K562 (cell line): ENCODE data around the gene SNX15. TPM values are rescaled to one million over a fixed set of nuclear protein-coding genes. Genes with fewer than 3 reads are reported as not detected.
A peak's percentile ranks its signal among the peaks of the same experiment; 100 is the strongest.

Experiments
- CBX5 ChIP-seq: IDR thresholded peaks from 2 replicates; pipeline ENCODE4 v1.6.1; 2014; ENCODE audit warnings: low read depth, borderline replicate concordance
- E2F3 ChIP-seq: fragments of 250-450 bp; sonication (Bioruptor Pico); IDR thresholded peaks from 2 replicates; pipeline ENCODE4 v1.4.0; 2020; ENCODE audit warnings: mild to moderate bottlenecking
- IFI16 ChIP-seq: fragments of 250-450 bp; sonication (Bioruptor Pico); IDR thresholded peaks from 2 replicates; pipeline ENCODE4 v2.1.2; 2022; ENCODE audit warnings: mild to moderate bottlenecking, inconsistent platforms
- L3MBTL2 ChIP-seq: fragments of 450-650 bp; IDR thresholded peaks from 2 replicates; pipeline ENCODE4 v1.6.1; 2016; ENCODE audit warnings: mild to moderate bottlenecking, moderate library complexity
- NR1H2 ChIP-seq: sonication (generic); formaldehyde crosslinking; IDR thresholded peaks from 2 replicates; pipeline ENCODE4 v1.4.0; 2020; ENCODE audit warnings: mild to moderate bottlenecking, missing genetic modification reagents
- PHTF2 ChIP-seq: fragments of 250-450 bp; sonication (Bioruptor Pico); IDR thresholded peaks from 2 replicates; pipeline ENCODE4 v1.5.0; 2021; ENCODE audit warnings: mild to moderate bottlenecking
- POLR2H ChIP-seq: IDR thresholded peaks from 2 replicates; pipeline ENCODE4 v1.6.1; 2016; ENCODE audit warnings: missing genetic modification characterization, low read depth, mild to moderate bottlenecking, control low read depth, missing compliant biosample characterization, moderate library complexity
- RUNX1 ChIP-seq: sonication (generic); IDR thresholded peaks from 2 replicates; pipeline ENCODE4 v1.6.1; 2016; ENCODE audit warnings: antibody characterized with exemption, low read depth
- SIN3A ChIP-seq, 2 experiments: fragments of 150-350 bp in 1 of 2; IDR thresholded peaks; 2 replicates each; pipeline ENCODE4 v1.6.1; 2011 to 2016; ENCODE audit warnings: borderline replicate concordance in 2 of 2, low read depth in 2 of 2, low read length in 2 of 2, mild to moderate bottlenecking in 2 of 2, moderate library complexity in 2 of 2; ENCODE audit not compliant: control insufficient read depth in 1 of 2
- TAL1 ChIP-seq: fragments of 450-650 bp; IDR thresholded peaks from 2 replicates; pipeline ENCODE4 v1.6.1; 2016; ENCODE audit warnings: mild to moderate bottlenecking
- ZNF165 ChIP-seq: fragments of 250-450 bp; sonication (Bioruptor Pico); IDR thresholded peaks from 2 replicates; pipeline ENCODE4 v1.4.0; 2020; ENCODE audit warnings: borderline replicate concordance
- ZNF197 ChIP-seq: fragments of 200-800 bp; sonication (Bioruptor generic); IDR thresholded peaks from 2 replicates; pipeline ENCODE4 v1.6.1; 2016; ENCODE audit warnings: low read depth, missing genetic modification characterization, missing compliant biosample characterization
- polyA plus RNA-seq, 8 experiments: library from polyadenylated mRNA; depleted of rRNA in 4 of 8; stranded (reverse) in 5 of 8; unstranded in 3 of 8; fragments of >200 nt; fragmentation: Nextera tagmentation in 2 of 8; fragmentation: Illumina TruSeq in 1 of 8; extraction: Ambion mirVana in 2 of 8; extraction: Trizol in 1 of 8; gene quantifications; 2 replicates each; pipeline versions ENCODE4 v1.2.1 to v1.2.3, GENCODE V29; 2011 to 2014; ENCODE audit warnings: inconsistent platforms in 1 of 8, missing spikeins in 1 of 8
- total RNA-seq, 7 experiments: library from RNA; depleted of rRNA in 6 of 7; stranded (reverse); fragments of >200 nt in 6 of 7; fragmentation: Illumina TruSeq in 2 of 7; extraction: Trizol in 2 of 7; gene quantifications; 2 replicates each; pipeline versions ENCODE4 v1.2.1 to v1.2.3, GENCODE V29; 2011 to 2021; ENCODE audit warnings: low replicate concordance in 1 of 7
- TF ChIP-seq, protein P1 (sequence below): fragments of 450-650 bp; IDR thresholded peaks from 2 replicates; pipeline ENCODE4 v1.6.1; 2016; ENCODE audit warnings: low read depth, mild to moderate bottlenecking, moderate library complexity
- TF ChIP-seq, protein P2 (sequence below), 2 experiments: fragments of 450-650 bp; formaldehyde crosslinking in 1 of 2; IDR thresholded peaks; 2 replicates each; pipeline versions ENCODE4 v1.4.0 to v1.6.1; 2014 to 2020; ENCODE audit warnings: mild to moderate bottlenecking in 2 of 2, borderline replicate concordance in 1 of 2, low read depth in 1 of 2
- TF ChIP-seq, protein P3 (sequence below): fragments of 450-650 bp; formaldehyde crosslinking; IDR thresholded peaks from 2 replicates; pipeline ENCODE4 v1.4.0; 2022; ENCODE audit warnings: mild to moderate bottlenecking, moderate library complexity
- TF ChIP-seq, protein P4 (sequence below): fragments of 250-450 bp; sonication (Bioruptor Pico); IDR thresholded peaks from 2 replicates; pipeline ENCODE4 v1.8.0; 2022; ENCODE audit warnings: moderate library complexity, mild to moderate bottlenecking, inconsistent platforms

Gene SNX15
- total and polyA plus RNA-seq, 9 of the 15 experiments (the other 6 are each of a cell fraction or from before 2014, with no cell fraction given): 1.8 to 27.8 (median 15.2) TPM

DNA sequence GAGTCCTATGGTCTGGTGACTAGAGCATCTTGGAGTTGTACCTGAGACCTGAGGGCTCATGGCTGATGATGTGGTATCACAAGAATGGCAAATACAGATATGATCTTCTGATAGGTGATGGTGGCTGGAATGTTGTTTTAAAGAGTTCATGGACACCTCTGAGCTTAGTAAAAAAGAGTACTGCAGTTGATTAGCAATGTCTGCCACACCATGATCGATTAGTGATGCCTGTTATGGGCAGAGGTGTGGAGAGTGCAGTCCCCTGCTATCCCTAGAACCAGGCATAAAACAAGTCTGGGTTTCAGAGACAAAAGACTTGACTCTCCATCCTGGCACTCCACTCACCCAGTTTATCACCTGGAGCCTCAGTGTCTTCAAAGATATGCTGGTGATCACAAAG is 29.1 kb upstream of the SNX15 start (continued):
- TF ChIP-seq, protein P1, sequence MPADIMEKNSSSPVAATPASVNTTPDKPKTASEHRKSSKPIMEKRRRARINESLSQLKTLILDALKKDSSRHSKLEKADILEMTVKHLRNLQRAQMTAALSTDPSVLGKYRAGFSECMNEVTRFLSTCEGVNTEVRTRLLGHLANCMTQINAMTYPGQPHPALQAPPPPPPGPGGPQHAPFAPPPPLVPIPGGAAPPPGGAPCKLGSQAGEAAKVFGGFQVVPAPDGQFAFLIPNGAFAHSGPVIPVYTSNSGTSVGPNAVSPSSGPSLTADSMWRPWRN: no peak
- TF ChIP-seq TAL1 (no peak), ZNF165 (CRISPR knock-in tag) (no peak), POLR2H (tag) (no peak), SIN3A (IDR thresholded peaks at IDR 0.05; ENCODE audit: borderline replicate concordance in 2 of 2, control insufficient read depth in 1 of 2, low read depth in 2 of 2, low read length in 2 of 2) (0 out of 4 replicates have a peak, but pooled peaks of 1 of the 2 experiments have one; percentile 27), CBX5 (0 out of 2 replicates have a peak, but pooled peaks have one; percentile 21), L3MBTL2 (peak; percentile 87), E2F3 (CRISPR knock-in tag) (no peak), ZNF197 (CRISPR knock-in tag) (no peak), NR1H2 (CRISPR knock-in tag) (no peak), PHTF2 (CRISPR knock-in tag) (no peak), RUNX1 (no peak), IFI16 (CRISPR knock-in tag) (no peak)
- TF ChIP-seq, protein P2, sequence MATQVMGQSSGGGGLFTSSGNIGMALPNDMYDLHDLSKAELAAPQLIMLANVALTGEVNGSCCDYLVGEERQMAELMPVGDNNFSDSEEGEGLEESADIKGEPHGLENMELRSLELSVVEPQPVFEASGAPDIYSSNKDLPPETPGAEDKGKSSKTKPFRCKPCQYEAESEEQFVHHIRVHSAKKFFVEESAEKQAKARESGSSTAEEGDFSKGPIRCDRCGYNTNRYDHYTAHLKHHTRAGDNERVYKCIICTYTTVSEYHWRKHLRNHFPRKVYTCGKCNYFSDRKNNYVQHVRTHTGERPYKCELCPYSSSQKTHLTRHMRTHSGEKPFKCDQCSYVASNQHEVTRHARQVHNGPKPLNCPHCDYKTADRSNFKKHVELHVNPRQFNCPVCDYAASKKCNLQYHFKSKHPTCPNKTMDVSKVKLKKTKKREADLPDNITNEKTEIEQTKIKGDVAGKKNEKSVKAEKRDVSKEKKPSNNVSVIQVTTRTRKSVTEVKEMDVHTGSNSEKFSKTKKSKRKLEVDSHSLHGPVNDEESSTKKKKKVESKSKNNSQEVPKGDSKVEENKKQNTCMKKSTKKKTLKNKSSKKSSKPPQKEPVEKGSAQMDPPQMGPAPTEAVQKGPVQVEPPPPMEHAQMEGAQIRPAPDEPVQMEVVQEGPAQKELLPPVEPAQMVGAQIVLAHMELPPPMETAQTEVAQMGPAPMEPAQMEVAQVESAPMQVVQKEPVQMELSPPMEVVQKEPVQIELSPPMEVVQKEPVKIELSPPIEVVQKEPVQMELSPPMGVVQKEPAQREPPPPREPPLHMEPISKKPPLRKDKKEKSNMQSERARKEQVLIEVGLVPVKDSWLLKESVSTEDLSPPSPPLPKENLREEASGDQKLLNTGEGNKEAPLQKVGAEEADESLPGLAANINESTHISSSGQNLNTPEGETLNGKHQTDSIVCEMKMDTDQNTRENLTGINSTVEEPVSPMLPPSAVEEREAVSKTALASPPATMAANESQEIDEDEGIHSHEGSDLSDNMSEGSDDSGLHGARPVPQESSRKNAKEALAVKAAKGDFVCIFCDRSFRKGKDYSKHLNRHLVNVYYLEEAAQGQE (IDR thresholded peaks at IDR 0.05; ENCODE audit: borderline replicate concordance): peak; percentile 96
- TF ChIP-seq, protein P2 (CRISPR knock-in tag; IDR thresholded peaks at IDR 0.05; ENCODE audit: low read depth): no peak
- TF ChIP-seq, protein P3, sequence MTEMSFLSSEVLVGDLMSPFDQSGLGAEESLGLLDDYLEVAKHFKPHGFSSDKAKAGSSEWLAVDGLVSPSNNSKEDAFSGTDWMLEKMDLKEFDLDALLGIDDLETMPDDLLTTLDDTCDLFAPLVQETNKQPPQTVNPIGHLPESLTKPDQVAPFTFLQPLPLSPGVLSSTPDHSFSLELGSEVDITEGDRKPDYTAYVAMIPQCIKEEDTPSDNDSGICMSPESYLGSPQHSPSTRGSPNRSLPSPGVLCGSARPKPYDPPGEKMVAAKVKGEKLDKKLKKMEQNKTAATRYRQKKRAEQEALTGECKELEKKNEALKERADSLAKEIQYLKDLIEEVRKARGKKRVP (CRISPR knock-in tag): no peak
- TF ChIP-seq, protein P4, sequence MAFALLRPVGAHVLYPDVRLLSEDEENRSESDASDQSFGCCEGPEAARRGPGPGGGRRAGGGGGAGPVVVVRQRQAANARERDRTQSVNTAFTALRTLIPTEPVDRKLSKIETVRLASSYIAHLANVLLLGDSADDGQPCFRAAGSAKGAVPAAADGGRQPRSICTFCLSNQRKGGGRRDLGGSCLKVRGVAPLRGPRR (CRISPR knock-in tag): no peak
